Measurements from ENCODE around the gene OR5K2.

OR5K2 gene

GRCh38 chr3:98522544-98523281, 25.2 kb downstream of the OR5K2 start, which contains the start of gene CLDND1:
CLDND1 (minus strand) TSS chr3:98522902; CDS start chr3:98521424, 1,478 bp downstream.
- peak; percentile 90 for DNase-seq (ENCODE audit: low read depth)

GRCh38 chr3:98525494-98525893, 28.0 kb downstream of the OR5K2 start:
- DNase-seq (ENCODE audit: low read depth) = no peak

GRCh38 chr3:98528474-98529346, 31.2 kb downstream of the OR5K2 start:
- DNase-seq (ENCODE audit: low read depth) = no peak

GRCh38 chr3:98529856-98530459, 32.5 kb downstream of the OR5K2 start:
- DNase-seq (ENCODE audit: low read depth) = no peak

GRCh38 chr3:98530676-98531075, 33.2 kb downstream of the OR5K2 start:
- no peak for DNase-seq (ENCODE audit: low read depth)

GRCh38 chr3:98531622-98532274, 34.3 kb downstream of the OR5K2 start, which contains the start of gene GPR15:
GPR15 (plus strand) TSS chr3:98531978; CDS start chr3:98532034, 56 bp downstream.
- DNase-seq (ENCODE audit: low read depth) = no peak

GRCh38 chr3:98532275-98532637, 34.8 kb downstream of the OR5K2 start:
- no peak for DNase-seq (ENCODE audit: low read depth)

GRCh38 chr3:98532709-98533571, 35.5 kb downstream of the OR5K2 start:
- DNase-seq (ENCODE audit: low read depth) = no peak

GRCh38 chr3:98534168-98534567, 36.7 kb downstream of the OR5K2 start:
- DNase-seq (ENCODE audit: low read depth) = no peak

- DNase-seq (ENCODE audit: low read depth) = no peak
These were observed 37.3 kb downstream of the OR5K2 start for GRCh38 chr3:98534734-98535133.

- no peak for DNase-seq (ENCODE audit: low read depth)
These were observed 39.1 kb downstream of the OR5K2 start for GRCh38 chr3:98536456-98537017.

GRCh38 chr3:98540346-98540745, 42.9 kb downstream of the OR5K2 start:
- DNase-seq (ENCODE audit: low read depth) = no peak

- DNase-seq (ENCODE audit: low read depth) = no peak
These were observed 44.2 kb downstream of the OR5K2 start for GRCh38 chr3:98541695-98542094.

- no peak for DNase-seq (ENCODE audit: low read depth)
These were observed 45.1 kb downstream of the OR5K2 start for GRCh38 chr3:98542623-98543022.

GRCh38 chr3:98545940-98546339, 48.5 kb downstream of the OR5K2 start:
- no peak for DNase-seq (ENCODE audit: low read depth)
